HG03521 (cell line): Measurements from ENCODE around the gene MRPL42.
A peak's percentile ranks its signal among the peaks of the same experiment; 100 is the strongest.
"Not testable (repeated sequence)": the region's sequence is repeated elsewhere in the genome, so short reads cannot be mapped to it uniquely, and the experiment has no call there.

Experiments used
- ATAC-seq: cut with Tn5 transposase; IDR thresholded peaks from one replicate; pipeline ENCODE4 v1.9.1; 2021; ENCODE audit warnings: mild to moderate bottlenecking, moderate library complexity; ENCODE audit not compliant: unreplicated experiment

MRPL42 gene

DNA sequence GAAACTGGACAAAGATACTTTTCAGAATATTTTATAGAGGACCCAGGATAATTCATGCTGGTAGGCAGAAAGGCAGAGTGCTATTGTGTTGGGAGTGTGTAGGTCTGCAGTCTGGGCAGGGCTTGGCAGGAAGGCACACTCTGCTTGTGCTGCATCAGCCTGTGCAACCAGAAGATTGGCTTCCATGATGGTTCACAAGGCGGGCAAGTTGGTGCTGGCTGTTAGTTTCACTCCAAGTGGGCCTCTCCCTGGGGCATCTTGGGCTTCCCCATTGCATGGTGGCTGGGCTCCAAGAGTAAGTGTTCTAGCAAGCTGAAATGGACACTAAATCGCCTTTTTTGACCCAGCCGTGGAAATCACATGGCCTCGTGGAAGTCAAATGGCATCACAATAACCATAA, 23.7 kb upstream of the MRPL42 start:
- ATAC-seq, result no peak

DNA sequence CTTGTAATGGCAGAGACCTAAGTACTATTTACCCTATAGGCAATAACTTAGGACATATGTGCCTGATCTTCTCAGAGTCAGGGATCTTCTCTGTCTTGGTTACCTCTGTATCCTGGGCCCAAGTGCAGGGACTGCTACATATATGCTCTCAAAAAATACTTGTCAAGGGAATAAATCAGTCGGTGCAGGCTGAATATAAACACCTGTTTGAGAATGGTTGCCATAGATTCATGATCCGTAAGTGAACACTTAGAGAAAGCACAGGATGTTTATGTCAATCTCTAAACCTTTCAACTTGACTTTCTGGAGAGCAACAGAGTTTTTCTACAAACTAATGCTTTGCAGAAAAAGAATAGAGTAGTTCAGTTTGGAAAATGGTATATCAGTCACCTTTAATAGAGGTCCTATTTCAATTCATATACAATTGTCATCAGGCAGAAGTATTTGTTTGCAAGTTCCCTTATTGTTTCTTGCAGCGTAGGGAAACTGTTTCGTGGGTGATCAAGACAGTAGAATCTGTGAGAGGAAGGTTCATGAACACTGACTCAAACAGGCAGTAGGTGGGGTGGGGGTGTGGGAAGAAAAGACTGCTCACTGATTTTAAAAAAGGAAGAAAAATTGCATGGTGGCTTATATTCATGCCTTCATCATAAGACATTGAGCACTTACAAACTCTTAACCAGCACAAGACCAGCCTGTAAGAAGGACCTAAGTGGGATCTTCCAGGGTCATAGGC, 19.6 kb upstream of the MRPL42 start:
- ATAC-seq, result no peak

DNA sequence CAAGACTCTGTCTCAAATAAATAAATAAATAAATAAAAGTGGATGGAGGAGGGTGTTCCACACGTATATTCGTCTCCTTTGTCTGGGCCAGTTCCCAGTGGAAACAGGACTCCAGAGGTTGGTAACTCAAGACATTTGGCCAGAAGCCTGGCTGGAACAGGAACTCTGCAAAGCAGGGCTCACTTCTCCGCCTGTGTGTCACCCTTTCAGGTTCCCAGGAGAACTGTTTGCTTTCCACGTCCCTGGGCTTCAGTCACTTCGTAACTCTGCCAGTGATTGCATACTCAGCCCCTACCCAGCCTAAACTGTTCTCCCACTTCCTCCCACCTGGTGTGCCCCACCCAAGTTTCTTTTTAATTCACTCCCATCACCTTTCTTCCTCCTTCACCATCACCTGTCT, 18.5 kb upstream of the MRPL42 start:
- peak; percentile 4 for ATAC-seq

DNA sequence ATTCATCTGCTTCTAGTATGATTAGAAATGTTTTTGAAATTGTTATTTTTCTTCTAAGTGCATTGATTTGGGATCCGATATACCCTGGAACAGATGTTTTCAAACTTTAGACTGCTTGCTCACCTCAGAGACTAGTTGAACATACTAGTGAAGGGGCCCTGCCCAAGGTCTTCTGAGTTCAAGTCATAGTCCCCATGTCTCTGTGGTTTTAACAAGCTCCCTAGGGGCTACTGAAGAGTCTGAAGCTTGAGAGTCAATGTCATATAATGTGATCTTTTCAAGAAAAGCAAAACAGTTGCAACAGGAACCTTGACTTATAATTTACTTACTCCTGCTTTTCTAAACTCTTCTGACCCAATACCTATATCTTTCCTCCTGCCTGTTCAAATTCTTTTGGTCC, 18.0 kb upstream of the MRPL42 start:
- peak; percentile 83 for ATAC-seq

DNA sequence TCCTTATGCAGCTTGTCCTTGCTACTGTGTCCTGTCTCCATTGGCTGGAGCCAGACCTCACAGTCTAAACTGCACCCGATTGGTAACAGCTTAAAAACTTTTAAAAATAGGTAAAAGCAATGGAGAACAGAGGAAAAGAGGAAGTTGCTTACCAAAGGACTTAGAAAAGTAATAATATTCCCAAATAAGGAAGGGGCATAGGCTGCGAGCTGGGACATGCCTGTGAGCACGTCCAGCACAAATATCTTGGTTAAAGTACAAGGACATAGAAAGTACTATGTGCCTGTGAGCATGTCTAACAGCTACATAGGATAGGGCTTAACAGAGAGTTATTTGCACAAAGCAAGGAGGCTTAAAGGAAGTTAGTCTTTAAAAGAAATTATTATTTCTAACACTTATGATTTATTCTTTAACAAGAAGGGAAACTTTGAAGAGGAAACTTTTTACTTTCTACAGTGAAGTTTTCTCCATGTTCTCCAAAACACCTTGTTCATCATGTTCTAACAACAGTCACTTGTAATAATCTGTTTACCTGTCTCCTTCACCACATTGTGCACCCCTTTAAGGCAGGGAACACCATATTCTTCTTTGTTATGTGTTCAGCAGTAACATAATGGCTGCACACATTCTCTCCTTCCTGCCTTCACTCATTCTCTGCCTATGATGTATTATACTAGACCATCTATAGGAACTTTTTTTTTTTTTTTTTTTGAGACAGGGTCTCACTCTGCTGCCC, 15.7 kb upstream of the MRPL42 start:
- ATAC-seq, result no peak

DNA sequence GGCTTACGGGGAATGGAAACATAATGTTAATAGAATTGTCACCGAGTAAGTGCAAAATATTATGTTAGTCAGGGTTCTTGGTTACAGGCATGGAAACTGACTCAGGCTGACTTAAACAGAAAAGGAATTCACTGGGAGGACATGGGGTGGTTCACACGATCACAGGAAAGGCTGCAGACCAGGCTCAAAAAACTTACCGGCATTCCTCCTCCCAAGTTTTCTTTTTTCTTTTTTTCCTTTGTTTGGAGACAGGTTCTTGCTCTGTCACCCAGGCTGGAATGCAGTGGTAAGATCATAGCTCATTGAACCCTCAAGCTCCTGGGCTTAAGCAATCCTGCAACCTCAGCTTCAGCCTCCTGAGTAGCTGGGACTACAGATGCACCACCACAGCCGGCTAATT, 13.7 kb upstream of the MRPL42 start:
- no peak for ATAC-seq

DNA sequence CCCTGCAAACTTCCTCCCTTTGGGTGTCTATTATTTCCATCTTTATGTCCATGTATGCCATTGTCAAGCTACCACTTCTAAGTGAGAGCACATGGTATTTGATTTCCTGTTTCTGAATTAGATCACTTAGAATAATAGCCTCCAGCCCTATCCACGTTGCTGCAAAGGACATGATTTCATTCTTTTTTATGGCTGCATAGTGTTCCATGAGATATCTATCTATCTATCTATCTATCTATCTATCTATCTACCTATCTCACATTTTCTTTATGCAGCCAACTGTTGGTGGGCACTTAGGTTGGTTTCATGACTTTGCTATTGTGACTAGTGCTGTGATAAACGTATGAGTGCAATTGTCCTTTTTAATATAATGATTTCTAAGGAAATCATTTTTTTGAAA, 11.2 kb upstream of the MRPL42 start:
- ATAC-seq, result no peak

DNA sequence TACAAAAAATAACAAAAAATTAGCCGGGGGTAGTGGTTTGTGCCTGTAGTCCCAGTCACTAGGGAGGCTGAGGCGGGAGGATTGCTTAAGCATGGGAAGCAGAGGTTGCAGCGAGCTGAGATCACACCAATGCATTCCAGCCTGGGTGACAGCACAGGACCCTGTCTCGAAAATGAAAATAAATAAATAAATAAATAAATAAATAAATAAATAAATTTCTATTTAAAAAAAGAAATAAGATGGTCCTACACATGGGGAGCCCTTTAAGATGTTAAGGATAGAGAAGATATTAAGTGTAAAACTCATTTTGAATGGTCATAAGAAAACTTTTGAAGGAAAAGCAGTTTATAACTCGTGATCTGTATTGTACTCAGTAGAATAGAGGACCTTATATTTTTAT, 8.2 kb upstream of the MRPL42 start:
- ATAC-seq, result no peak

DNA sequence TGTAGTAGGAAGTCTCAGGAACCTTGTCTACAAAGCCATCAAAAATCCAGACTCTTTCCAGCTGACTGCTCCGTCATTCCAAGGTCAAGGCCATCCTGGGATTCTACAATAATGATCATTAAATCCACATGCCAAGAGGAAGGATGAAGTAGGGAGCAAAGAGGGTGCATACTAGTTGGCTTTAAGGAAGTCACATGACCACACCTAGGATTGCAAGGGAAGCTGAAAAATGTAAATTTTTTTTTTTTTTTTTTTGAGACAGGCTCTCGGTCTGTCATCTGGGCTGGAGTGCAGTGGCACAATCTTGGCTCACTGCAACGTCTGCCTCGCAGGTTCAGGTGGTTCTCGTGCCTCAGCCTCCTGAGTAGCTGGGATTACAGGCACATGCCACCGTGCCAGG, 7.3 kb upstream of the MRPL42 start:
- no peak for ATAC-seq

DNA sequence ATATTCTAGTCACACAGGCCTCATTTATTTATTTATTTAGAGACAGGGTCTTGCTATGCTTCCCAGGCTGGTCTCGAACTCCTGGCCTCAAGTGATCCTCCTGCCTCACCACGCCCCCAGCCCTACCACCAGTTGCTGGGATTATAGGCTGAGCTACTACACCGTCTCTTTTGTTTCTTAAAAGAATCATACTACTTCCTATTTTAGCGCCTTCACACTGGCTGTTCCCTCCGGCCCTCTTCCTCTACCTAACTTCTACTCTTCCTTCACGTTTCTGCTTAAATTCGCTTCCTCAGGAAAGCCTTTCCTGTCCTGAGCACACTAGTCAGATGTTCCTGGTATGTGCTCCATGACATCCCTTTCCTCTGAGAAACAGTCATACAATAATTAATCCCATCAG, 6.4 kb upstream of the MRPL42 start:
- no peak for ATAC-seq

DNA sequence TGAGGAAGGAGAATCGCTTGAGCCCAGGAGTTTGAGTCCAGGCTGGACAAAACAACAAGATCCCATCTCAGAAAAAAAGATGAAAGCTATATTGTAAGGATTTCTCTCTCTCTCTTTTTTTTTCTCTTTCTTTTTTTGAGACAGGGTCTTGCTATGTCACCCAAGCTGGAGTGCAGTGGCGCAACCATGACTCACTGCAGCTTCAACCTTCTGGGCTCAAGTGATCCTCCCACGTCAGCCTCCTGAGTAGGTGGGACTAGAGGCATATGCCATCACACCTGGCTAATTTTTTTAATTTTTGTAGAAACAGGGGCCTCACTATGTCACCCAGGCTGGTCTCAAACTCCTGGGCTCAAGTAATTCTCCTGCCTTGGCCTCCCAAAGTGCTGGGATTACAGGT, 5.8 kb upstream of the MRPL42 start:
- ATAC-seq, result no peak

DNA sequence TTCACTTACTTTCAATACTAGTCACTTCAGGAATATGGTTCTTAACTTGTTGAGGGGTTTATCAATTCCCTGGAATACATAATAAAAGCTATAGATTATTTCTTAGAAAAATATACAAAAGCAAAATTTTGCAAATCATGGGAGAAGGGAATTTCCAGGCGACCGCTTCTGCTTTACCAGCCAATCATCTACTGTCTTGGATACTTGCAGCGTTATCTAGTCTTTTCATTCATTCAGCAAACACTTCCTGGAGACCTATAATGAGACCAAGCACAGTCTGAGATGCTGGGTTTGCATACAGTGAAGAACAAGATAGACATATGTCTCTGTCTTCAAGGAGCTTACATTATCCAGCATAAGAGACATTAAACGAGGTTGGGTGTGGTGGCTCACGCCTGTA, 1.5 kb upstream of the MRPL42 start:
- ATAC-seq, result no peak

DNA sequence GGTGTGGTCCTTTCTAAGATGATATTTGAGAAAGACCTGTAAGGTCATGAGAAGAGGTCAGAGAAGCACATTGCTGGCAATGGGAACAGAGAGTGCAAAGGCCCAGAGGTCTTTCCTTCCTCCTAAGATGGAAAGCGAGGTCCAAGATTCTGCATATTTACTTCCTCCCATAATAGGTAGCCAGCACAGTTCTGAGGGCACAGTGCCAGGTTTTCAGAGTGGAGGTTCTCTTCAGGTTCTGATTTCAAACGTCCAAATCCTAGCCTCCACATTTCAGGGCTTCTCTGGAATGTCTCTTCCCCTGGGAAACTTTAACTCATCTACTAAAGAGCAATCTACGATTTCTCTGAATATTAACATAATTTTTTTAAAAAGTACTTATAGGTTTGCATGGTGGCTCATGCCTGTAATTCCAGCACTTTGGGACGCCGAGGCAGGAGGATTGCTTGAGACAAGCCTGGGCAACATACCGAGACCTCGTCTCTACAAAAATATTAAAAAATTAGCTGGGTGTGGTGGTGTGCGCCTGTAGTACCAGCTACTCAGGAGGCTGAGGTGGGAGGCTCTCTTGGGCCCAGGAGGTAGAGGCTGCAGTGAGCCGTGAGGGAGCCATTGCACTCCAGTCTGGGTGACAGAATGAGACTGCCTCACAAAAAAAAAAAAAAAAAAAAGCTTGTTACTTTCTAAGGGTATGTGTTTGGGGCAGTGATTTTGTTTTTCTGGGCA, 526 bp upstream of the MRPL42 start:
- ATAC-seq, result no peak

DNA sequence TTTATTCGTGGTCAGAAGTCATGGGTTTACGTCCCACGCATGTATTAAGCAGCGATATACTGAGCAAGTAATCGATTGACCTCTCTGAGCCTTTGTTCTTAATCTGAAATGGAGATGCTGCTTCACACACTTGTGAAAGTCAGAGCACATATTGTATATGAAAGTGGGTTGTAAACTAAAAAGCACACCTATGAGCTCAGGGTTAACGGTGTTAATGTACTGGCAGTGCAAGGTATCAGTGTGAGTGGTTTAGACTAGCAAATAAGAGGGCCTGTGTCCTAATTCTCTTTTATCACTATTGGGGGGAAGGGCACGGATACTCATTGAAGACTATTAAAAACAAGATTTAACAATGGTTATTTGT, 676 bp downstream of the MRPL42 start:
- peak; percentile 12 for ATAC-seq

DNA sequence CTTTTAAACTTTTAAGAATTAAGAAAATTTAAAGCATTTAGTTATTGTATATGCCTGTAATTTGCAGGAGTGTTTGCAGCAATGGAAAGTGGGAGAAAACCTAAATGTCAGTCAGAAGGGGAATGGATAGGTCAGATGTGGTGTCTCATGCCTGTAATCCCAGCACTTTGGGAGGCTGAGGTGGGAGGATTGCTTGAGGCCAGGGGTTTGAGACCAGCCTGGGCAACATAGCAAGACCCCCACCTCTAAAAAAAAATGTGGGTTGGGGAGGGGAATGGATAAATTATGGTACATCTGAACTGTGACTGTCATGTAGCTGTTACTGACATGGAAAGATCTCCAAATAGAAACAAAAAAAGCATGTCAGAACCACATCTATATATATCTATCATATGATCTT, 2.1 kb downstream of the MRPL42 start:
- no peak for ATAC-seq

DNA sequence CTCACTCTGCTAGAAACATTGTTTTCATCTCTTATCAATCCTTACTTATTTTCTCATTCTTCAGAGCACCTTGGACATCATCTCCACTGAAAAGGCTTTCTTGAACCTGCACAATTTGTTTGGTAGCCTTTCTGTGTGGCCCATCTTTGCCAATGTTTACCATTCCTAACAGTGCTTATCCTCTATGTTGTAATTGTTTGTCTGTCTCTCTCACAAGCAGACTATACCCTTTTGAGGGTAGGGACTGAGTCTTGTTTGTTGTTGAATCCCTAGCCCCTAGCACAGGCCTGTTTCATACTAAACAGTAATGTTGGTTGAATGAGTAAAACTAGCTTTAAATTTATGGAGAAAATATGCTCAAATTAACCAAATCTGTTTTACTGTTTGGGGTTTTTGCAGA, 9.2 kb downstream of the MRPL42 start:
- ATAC-seq, result no peak

DNA sequence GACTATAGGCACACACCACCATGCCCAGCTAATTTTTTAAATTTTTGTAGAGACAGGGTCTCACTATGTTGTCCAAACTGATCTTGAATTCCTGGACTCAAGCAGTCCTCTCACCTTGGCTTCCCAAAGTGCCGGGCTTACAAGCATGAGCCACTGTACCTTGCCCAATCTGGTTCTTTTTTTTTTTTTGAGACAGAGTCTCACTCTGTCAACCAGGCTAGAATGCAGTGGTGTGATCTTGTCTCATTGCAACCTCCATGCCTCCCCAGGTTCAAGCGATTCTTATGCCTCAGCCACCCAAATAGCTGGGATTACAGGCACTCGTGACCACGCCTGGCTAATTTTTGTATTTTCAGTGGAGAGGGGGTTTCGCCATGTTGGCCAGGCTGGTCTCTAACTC, 15.4 kb downstream of the MRPL42 start:
- no peak for ATAC-seq

DNA sequence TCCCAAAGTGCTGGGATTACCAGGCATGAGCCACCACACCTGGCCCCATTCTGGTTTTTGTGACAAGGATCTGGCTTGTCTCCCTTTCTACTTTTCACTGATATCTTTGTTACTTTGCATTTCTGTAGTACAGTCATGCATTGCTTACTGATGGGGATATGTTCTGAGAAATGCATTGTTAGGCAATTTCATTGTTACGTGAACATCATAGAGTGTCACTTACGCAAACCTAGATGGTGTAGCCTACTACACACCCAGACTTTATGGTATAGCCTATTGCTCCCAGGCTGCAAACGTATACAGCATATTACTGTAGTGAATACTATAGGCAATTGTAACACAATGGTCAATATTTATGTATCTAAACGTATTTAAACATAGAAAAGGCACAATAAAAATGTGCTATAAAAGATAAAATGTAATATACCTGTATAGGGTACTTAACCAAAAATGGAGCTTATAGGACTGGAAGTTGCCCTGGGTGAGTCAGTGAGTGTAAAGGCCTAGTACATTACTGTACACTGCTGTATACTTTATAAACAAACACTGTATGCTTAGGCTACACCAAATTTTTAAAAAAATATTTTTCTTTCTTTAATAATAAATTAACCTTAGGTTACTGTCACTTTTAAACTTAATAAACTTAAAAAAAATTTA, 16.0 kb downstream of the MRPL42 start:
- ATAC-seq, result no peak

DNA sequence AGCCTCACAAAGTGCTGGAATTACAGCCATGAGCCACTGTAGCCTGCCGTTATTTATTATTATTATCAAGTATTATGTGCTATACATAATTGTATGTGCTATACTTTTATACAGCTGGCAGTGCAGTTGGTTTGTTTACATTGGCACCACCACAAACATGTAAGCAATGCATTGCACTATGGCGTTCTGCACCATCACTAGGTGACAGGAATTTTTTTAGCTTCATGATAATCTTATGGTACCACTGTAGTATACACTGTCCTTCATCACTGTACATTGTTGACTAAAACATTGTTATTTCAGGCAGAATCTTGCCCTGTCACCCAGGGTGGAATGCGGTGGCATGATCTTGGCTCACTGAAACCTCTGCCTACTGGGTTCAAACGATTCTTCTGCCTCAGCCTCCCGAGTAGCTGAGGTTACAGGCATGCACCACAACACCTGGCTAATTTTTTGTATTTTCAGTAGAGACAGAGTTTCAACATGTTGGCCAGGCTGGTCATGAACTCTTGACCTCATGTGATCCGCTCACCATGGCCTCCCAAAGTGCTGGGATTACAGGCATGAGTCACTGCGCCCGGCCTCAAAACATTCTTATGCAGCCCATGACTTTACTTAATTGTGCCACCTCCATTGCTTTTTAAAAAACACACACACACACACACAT, 17.1 kb downstream of the MRPL42 start:
- no peak for ATAC-seq

DNA sequence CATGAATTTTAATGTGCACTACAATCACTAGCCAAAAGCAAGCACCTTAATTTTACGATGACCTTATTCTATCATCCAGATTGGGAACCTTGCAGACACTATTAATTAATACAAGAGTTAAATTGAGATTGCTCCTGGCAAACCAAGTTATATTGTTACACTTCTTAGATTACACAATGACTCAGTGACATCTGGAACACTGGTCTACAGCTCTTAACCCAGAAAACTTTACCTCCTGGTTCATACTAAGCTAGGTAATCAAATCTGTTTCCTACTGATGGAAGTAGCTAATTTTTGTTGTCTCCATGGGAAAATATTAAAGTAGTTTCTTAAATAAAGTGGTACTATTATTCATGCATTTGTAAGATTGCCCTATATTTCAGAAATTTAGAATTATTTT, 25.5 kb downstream of the MRPL42 start:
- not testable (repeated sequence) for ATAC-seq

DNA sequence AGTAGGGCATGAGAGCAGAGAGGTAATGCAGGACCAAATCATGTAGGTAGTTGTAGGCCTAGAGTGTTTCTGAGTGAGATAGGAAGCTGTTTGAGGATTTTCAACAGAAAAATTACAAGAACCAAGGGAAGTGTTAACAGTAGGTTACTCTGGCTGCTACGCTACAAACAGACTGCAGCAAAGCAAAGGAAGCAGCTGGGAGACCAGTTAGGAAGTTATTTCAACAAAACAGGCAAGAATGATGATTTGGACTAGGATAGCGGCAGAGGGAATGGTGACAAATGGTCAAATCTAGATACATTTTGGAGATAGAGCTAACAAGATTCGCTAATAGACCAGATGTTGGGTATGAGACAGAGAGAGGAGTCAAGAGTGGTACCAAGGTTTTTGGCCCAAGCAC, 26.8 kb downstream of the MRPL42 start:
- ATAC-seq, result no peak
